Measurements from ENCODE around the gene CMTM1. TPM values are rescaled to one million over a fixed set of nuclear protein-coding genes. Genes with fewer than 3 reads are reported as not detected.
A peak's percentile ranks its signal among the peaks of the same experiment; 100 is the strongest.

The CMTM1 gene
- total RNA-seq, 1 experiment from 2014 or later, result 5.2 TPM

- ChIA-PET RAD21 (ENCODE audit: low non-redundant PET in 1 of 2, low total read pairs in 2 of 2, uncharacterized antibody in 2 of 2, unreplicated experiment in 2 of 2) (no interaction called here), POLR2A (no interaction called here), CTCF (no interaction called here)
- BruUV-seq (replicated peaks), result TSS peak; percentile 42
- DNase-seq (ENCODE audit: low read depth, low spot score) (no peak), ATAC-seq (no peak)
- Histone ChIP-seq H3K79me2 (ENCODE audit: insufficient read depth, low read length) (peaks cover 12% of the 10 kb centered on the region; the same call in 1 of the 2 replicates), H3K36me3 (ENCODE audit: control insufficient read depth in 1 of 2, insufficient read depth in 2 of 2, low read length in 2 of 2) (peaks cover 0 to 4% of the 10 kb centered on the region in 2 experiments; a peak in 1 of 4 replicates), H3K9me2 (ENCODE audit: insufficient read depth) (no peaks in the 10 kb centered on the region), H3K9ac (ENCODE audit: low read length) (peak overlapping the region; percentile 84), H3K27me3 (ENCODE audit: insufficient read depth, low read length) (no peaks in the 10 kb centered on the region), H3K4me1 (ENCODE audit: control insufficient read depth in 1 of 2, insufficient read depth in 2 of 2, low read length in 2 of 2) (peaks cover 25 to 46% of the 10 kb centered on the region in 2 experiments), H3K27ac (ENCODE audit: low read depth, low read length) (peak overlapping the region; percentile 88), H3K4me3 (replicated peaks in 1 of 2; ENCODE audit: low read depth in 1 of 2, low read length in 2 of 2) (peak overlapping the region; percentile 61 to 72), H4K20me1 (ENCODE audit: insufficient read depth) (no peaks in the 10 kb centered on the region), H3K4me2 (ENCODE audit: low read length) (peak overlapping the region; percentile 85), H3K9me3 (ENCODE audit: control insufficient read depth in 1 of 2, insufficient read depth in 1 of 2, low read depth in 1 of 2, low read length in 2 of 2) (no peaks in the 10 kb centered on the region), H2AFZ (ENCODE audit: low read depth, low read length, poor library complexity, severe bottlenecking) (no peak overlapping the region)
- no peak for TF ChIP-seq YY1 (IDR thresholded peaks at IDR 0.05; ENCODE audit: extremely low read depth, insufficient replicate concordance, low read depth, low read length)
- no peak for TF ChIP-seq FOSL1 (IDR thresholded peaks at IDR 0.05; ENCODE audit: low read depth)
- TF ChIP-seq EZH2phosphoT487 (IDR thresholded peaks at IDR 0.05; ENCODE audit: borderline replicate concordance), result no peak
- TF ChIP-seq RAD21 (IDR thresholded peaks at IDR 0.05; ENCODE audit: low read depth), result no peak
- TF ChIP-seq ZFX (IDR thresholded peaks at IDR 0.05), result no peak
- TF ChIP-seq SP1 (IDR thresholded peaks at IDR 0.05; ENCODE audit: low read depth), result no peak
- intact Hi-C loops (cut with micrococcal nuclease), result no loop called here
These were observed 17.4 kb upstream of the CMTM1 start for GRCh38 chr16:66548868-66549267.

GRCh38 chr16:66549284-66550131, 16.7 kb upstream of the CMTM1 start, which contains the start of gene TK2:
Gene TK2 (minus strand): TSS chr16:66550122. CDS start chr16:66550061, 61 bp downstream.
- no peak within 1 kb of the TSS for H2AFZ ChIP-seq (ENCODE audit: low read depth, low read length, poor library complexity, severe bottlenecking)
- peak within 1 kb of the TSS; percentile 85 for H3K4me2 ChIP-seq (ENCODE audit: low read length)
- H3K9me2 ChIP-seq (ENCODE audit: insufficient read depth), result no peaks in the 10 kb centered on the region
- ChIA-PET POLR2A (interaction anchor here (1.8 kb wide), 1 partner anchor 27 kb away, joined by 4 read pairs; no protein-coding TSS in a partner anchor), CTCF (interaction anchor here (1.5 kb wide), 1 partner anchor 59 kb away, joined by 3 read pairs; no protein-coding TSS in a partner anchor), RAD21 (ENCODE audit: low non-redundant PET in 1 of 2, low total read pairs in 2 of 2, uncharacterized antibody in 2 of 2, unreplicated experiment in 2 of 2) (no interaction called here)
- H3K27ac ChIP-seq (ENCODE audit: low read depth, low read length), result peak within 1 kb of the TSS; percentile 88
- no peaks in the 10 kb centered on the region for H4K20me1 ChIP-seq (ENCODE audit: insufficient read depth)
- H3K79me2 ChIP-seq (ENCODE audit: insufficient read depth, low read length), result peaks cover 16% of the 10 kb centered on the region; the same call in 1 of the 2 replicates
- no peaks in the 10 kb centered on the region for H3K27me3 ChIP-seq (ENCODE audit: insufficient read depth, low read length)
- H3K4me3 ChIP-seq (replicated peaks in 1 of 2; ENCODE audit: low read depth in 1 of 2, low read length in 2 of 2), result peak within 1 kb of the TSS; percentile 61 to 72
- no TSS peak for BruUV-seq (replicated peaks)
- DNase-seq (ENCODE audit: low read depth, low spot score), result no peak
- H3K4me1 ChIP-seq (ENCODE audit: control insufficient read depth in 1 of 2, insufficient read depth in 2 of 2, low read length in 2 of 2), result peaks cover 25 to 46% of the 10 kb centered on the region in 2 experiments
- peak within 1 kb of the TSS; percentile 84 for H3K9ac ChIP-seq (ENCODE audit: low read length)
- peaks cover 0 to 4% of the 10 kb centered on the region in 2 experiments; a peak in 1 of 4 replicates for H3K36me3 ChIP-seq (ENCODE audit: control insufficient read depth in 1 of 2, insufficient read depth in 2 of 2, low read length in 2 of 2)
- no peaks in the 10 kb centered on the region for H3K9me3 ChIP-seq (ENCODE audit: control insufficient read depth in 1 of 2, insufficient read depth in 1 of 2, low read depth in 1 of 2, low read length in 2 of 2)
- intact Hi-C loops (cut with micrococcal nuclease), result loop anchor here (2.0 kb wide), 1 partner anchor 143 kb away; no protein-coding TSS in a partner anchor
- ATAC-seq, result peak; percentile 66
- TF ChIP-seq POLR2AphosphoS5 (IDR thresholded peaks at IDR 0.05; ENCODE audit: low read depth, low read length), result peak; percentile 75
- TF ChIP-seq ZBTB33 (IDR thresholded peaks at IDR 0.05; ENCODE audit: extremely low read depth, insufficient replicate concordance, low read length), result no peak
- TF ChIP-seq, protein P1, sequence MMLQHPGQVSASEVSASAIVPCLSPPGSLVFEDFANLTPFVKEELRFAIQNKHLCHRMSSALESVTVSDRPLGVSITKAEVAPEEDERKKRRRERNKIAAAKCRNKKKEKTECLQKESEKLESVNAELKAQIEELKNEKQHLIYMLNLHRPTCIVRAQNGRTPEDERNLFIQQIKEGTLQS (IDR thresholded peaks at IDR 0.05), result no peak
- TF ChIP-seq ZFX (IDR thresholded peaks at IDR 0.05), result peak; percentile 96
- TF ChIP-seq CTCF (IDR thresholded peaks at IDR 0.05 in 2 of 3, conservative IDR thresholded peaks at IDR 0.05 in 1 of 3; ENCODE audit: borderline replicate concordance in 1 of 3, insufficient read depth in 1 of 3, low read depth in 2 of 3, low read length in 2 of 3), result peak in 2 of 3 experiments; percentile 13 to 24; a peak in 2 of 6 replicates
- TF ChIP-seq SP1 (IDR thresholded peaks at IDR 0.05; ENCODE audit: low read depth), result no peak
- TF ChIP-seq SRF (IDR thresholded peaks at IDR 0.05; ENCODE audit: low read depth), result no peak
- TF ChIP-seq ELF1 (IDR thresholded peaks at IDR 0.05; ENCODE audit: borderline replicate concordance, low read depth), result no peak
- peak; percentile 71 for TF ChIP-seq EGR1 (IDR thresholded peaks at IDR 0.05; ENCODE audit: low read depth)
- TF ChIP-seq JUND (IDR thresholded peaks at IDR 0.05), result no peak
- no peak for TF ChIP-seq POLR2A (IDR thresholded peaks at IDR 0.05; ENCODE audit: borderline replicate concordance, extremely low read depth, insufficient read depth, insufficient read length)
